ENCODE results near the gene ZBED1. TPM values are rescaled to one million over a fixed set of nuclear protein-coding genes. Genes with fewer than 3 reads are reported as not detected.

The ZBED1 gene
- total and polyA plus RNA-seq, 3 experiments from 2014 or later = 28.0 to 41.9 (median 30.0) TPM

- ChIA-PET POLR2A (no interaction called here), CTCF (no interaction called here)
- Histone ChIP-seq H3K4me1 (ENCODE audit: insufficient read depth, low read length) (peaks cover 2% of the 10 kb centered on the region), H3K9me3 (ENCODE audit: low read length) (no peaks in the 10 kb centered on the region), H3K27me3 (ENCODE audit: insufficient read depth, low read length, poor library complexity, severe bottlenecking) (no peaks in the 10 kb centered on the region), H3K4me3 (ENCODE audit: low read length) (no peak overlapping the region), H3K36me3 (ENCODE audit: insufficient read depth, low read length) (no peaks in the 10 kb centered on the region), H3K27ac (ENCODE audit: low read depth, low read length) (no peak overlapping the region)
- Mint-ChIP-seq H3K27me3 (peaks cover 0 to 5% of the 10 kb centered on the region in 2 donors), H3K9me3 (no peaks in the 10 kb centered on the region), H3K4me1 (peaks cover 3 to 9% (median 3%) of the 10 kb centered on the region in 3 donors), H3K27ac (peak overlapping the region in 1 of 8 donors; percentile 31), H3K4me3 (peak overlapping the region in 1 of 7 donors; percentile 75), H3K36me3 (peaks cover 0 to 2% (median 0%) of the 10 kb centered on the region in 3 donors)
- DNase-seq = no peak
These were observed 4.0 kb upstream of the ZBED1 start for GRCh38 chrX:2504706-2505332.

DNA sequence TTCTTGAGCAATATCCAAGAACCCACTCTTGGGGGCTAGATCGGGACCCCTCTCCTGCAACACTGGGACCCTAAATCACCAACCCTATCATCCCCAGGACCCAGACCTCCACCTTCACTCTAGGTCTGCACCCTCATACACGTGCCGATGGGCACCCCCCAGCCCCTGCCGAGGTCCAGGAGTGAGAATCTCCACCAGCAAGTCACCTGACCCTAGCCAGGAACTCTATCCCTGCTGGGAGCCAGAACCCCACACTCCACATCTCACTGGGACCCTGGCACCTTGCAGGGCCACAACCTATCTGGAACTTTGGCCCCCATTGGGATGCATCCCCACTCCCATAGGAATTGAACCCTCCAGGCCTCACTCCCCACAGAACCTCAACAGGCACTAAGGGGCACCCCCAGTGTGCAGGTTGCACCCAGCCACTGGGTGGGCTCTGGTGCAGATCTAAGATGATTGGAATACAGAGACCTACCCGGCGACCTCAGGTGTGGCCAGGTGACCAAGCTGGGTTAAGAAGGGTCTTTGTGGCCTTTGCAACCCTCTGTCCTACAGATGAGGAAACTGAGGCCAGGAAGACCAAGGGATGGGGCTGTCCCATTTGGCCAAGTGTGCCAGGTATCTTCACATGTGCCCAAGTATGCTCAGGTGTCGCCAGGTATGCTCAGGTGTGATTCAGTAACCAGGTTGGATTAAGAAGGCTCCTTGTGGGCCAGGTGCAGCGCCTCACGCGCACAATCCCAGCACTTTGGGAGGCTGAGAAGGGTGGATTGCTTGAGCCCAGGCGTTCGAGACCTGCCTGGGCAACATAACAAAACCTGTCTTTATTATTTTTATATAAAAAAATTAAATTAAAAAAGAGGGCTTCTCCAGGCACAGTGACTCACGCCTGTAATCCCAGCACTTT, 3.1 kb upstream of the ZBED1 start:
- Mint-ChIP-seq H3K27ac (peak overlapping the region in 1 of 8 donors; percentile 92), H3K36me3 (peaks cover 0 to 2% (median 0%) of the 10 kb centered on the region in 3 donors), H3K9me3 (no peaks in the 10 kb centered on the region), H3K4me1 (peaks cover 11 to 18% (median 12%) of the 10 kb centered on the region in 3 donors), H3K27me3 (peaks cover 0 to 5% of the 10 kb centered on the region in 2 donors), H3K4me3 (peak overlapping the region in 5 of 7 donors; percentile 7 to 80 (median 27))
- no peak for DNase-seq
- Histone ChIP-seq H3K9me3 (ENCODE audit: low read length) (no peaks in the 10 kb centered on the region), H3K27me3 (ENCODE audit: insufficient read depth, low read length, poor library complexity, severe bottlenecking) (no peaks in the 10 kb centered on the region), H3K27ac (ENCODE audit: low read depth, low read length) (no peak overlapping the region), H3K36me3 (ENCODE audit: insufficient read depth, low read length) (no peaks in the 10 kb centered on the region), H3K4me3 (ENCODE audit: low read length) (no peak overlapping the region), H3K4me1 (ENCODE audit: insufficient read depth, low read length) (peaks cover 7% of the 10 kb centered on the region)
- CTCF ChIA-PET = no interaction called here
- POLR2A ChIA-PET = no interaction called here

DNA sequence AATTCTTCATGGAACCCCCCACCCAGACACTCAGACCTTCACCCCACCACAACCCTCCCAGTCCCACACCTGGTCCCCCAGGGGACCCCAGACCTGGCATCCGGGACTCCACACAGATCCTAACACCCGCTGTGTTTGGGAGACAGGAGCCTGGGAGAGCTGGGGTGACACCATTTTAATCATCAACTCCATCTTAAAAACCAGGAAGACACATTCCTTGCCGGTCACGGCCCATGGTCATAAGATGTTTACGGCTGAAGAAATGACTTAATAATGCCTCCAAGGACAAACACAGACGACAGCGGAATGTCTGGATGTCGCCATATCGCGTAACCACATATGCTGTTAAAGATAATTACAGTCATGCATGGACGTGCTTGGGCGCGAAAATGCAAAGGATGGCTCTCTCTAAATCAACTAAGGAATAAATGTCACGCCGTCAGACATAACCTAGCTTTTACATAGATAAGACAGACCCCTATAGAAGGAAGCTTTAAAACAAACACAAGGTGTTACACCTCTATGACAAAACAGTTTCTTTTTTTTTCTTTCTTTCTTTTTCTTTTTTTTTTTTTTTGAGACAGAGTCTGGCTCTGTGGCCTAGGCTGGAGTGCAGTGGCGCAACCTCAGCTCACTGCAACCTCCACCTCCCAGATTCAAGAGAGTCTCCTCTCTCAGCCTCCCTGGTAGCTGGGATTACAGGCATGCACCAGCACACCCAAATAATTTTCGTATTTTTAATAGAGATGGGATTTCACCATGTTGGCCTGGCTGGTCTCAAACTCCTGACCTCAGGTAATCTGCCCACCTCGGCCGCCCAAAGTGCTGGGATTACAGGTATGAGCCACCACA, 2.1 kb upstream of the ZBED1 start:
- Histone ChIP-seq H3K4me1 (ENCODE audit: insufficient read depth, low read length) (peaks cover 16% of the 10 kb centered on the region), H3K9me3 (ENCODE audit: low read length) (no peaks in the 10 kb centered on the region), H3K4me3 (ENCODE audit: low read length) (no peak overlapping the region), H3K27me3 (ENCODE audit: insufficient read depth, low read length, poor library complexity, severe bottlenecking) (no peaks in the 10 kb centered on the region), H3K36me3 (ENCODE audit: insufficient read depth, low read length) (no peaks in the 10 kb centered on the region), H3K27ac (ENCODE audit: low read depth, low read length) (peak overlapping the region; percentile 49)
- DNase-seq = no peak
- H3K4me1 Mint-ChIP-seq = peaks cover 21 to 28% (median 22%) of the 10 kb centered on the region in 3 donors
- peak overlapping the region in 4 of 8 donors; percentile 28 to 92 (median 68) for H3K27ac Mint-ChIP-seq
- POLR2A ChIA-PET = no interaction called here
- CTCF ChIA-PET = no interaction called here
- no peaks in the 10 kb centered on the region for H3K9me3 Mint-ChIP-seq
- peak overlapping the region in 6 of 7 donors; percentile 23 to 90 (median 80) for H3K4me3 Mint-ChIP-seq
- peaks cover 0 to 5% of the 10 kb centered on the region in 2 donors for H3K27me3 Mint-ChIP-seq
- peaks cover 0 to 6% (median 0%) of the 10 kb centered on the region in 3 donors for H3K36me3 Mint-ChIP-seq

DNA sequence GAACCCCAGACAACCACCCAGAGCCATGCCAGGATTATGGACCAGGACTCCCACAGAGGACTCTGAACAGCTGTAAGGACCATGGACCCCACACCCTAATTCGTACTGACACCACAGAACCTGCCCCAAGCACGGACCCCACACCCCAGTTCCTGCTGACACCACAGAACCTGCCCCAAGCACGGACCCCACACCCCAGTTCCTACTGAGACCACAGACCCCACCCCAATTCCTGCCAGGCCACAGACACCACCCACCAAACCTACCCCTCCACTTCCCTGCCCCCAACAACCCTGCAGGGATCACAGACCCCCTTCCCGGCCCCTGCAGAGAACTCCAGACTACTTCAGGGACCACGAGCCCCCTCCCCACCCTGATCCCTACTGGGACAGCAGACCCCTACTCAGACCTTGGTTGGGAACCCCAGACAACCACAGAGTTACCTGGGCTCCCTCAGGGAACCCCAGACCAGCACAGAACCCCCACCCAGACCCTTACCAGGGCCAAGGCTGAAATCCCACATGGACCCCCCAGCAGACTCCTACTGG, 1.4 kb upstream of the ZBED1 start:
- peaks cover 0 to 2% of the 10 kb centered on the region in 2 donors for H3K27me3 Mint-ChIP-seq
- ChIA-PET POLR2A (no interaction called here), CTCF (no interaction called here)
- Histone ChIP-seq H3K27me3 (ENCODE audit: insufficient read depth, low read length, poor library complexity, severe bottlenecking) (no peaks in the 10 kb centered on the region), H3K4me1 (ENCODE audit: insufficient read depth, low read length) (peaks cover 16% of the 10 kb centered on the region), H3K36me3 (ENCODE audit: insufficient read depth, low read length) (no peaks in the 10 kb centered on the region), H3K9me3 (ENCODE audit: low read length) (no peaks in the 10 kb centered on the region), H3K4me3 (ENCODE audit: low read length) (no peak overlapping the region), H3K27ac (ENCODE audit: low read depth, low read length) (peak overlapping the region; percentile 49)
- H3K36me3 Mint-ChIP-seq = peaks cover 0 to 10% (median 0%) of the 10 kb centered on the region in 3 donors
- peak overlapping the region; percentile 64 to 90 (median 77) for H3K4me3 Mint-ChIP-seq
- H3K27ac Mint-ChIP-seq = peak overlapping the region in 7 of 8 donors; percentile 37 to 95 (median 80)
- no peaks in the 10 kb centered on the region for H3K9me3 Mint-ChIP-seq
- no peak for DNase-seq
- H3K4me1 Mint-ChIP-seq = peaks cover 27 to 35% (median 28%) of the 10 kb centered on the region in 3 donors

- CTCF ChIA-PET = no interaction called here
- DNase-seq = no peak
- peak overlapping the region in 7 of 8 donors; percentile 37 to 95 (median 80) for H3K27ac Mint-ChIP-seq
- peak overlapping the region; percentile 64 to 90 (median 77) for H3K4me3 Mint-ChIP-seq
- no peaks in the 10 kb centered on the region for H3K27me3 ChIP-seq (ENCODE audit: insufficient read depth, low read length, poor library complexity, severe bottlenecking)
- no peaks in the 10 kb centered on the region for H3K9me3 ChIP-seq (ENCODE audit: low read length)
- H3K27me3 Mint-ChIP-seq = peaks cover 0 to 2% of the 10 kb centered on the region in 2 donors
- no peaks in the 10 kb centered on the region for H3K9me3 Mint-ChIP-seq
- H3K4me1 Mint-ChIP-seq = peaks cover 27 to 38% (median 28%) of the 10 kb centered on the region in 3 donors
- peak overlapping the region; percentile 49 for H3K27ac ChIP-seq (ENCODE audit: low read depth, low read length)
- no peak overlapping the region for H3K4me3 ChIP-seq (ENCODE audit: low read length)
- H3K4me1 ChIP-seq (ENCODE audit: insufficient read depth, low read length) = peaks cover 16% of the 10 kb centered on the region
- peaks cover 0 to 10% (median 0%) of the 10 kb centered on the region in 3 donors for H3K36me3 Mint-ChIP-seq
- POLR2A ChIA-PET = no interaction called here
- H3K36me3 ChIP-seq (ENCODE audit: insufficient read depth, low read length) = no peaks in the 10 kb centered on the region
These were observed 855 bp upstream of the ZBED1 start for GRCh38 chrX:2501559-2502102.

GRCh38 chrX:2500091-2500802, 529 bp downstream of the ZBED1 start:
- peak overlapping the region; percentile 26 to 90 (median 88) for H3K27ac Mint-ChIP-seq
- Histone ChIP-seq H3K9me3 (ENCODE audit: low read length) (no peaks in the 10 kb centered on the region), H3K27ac (ENCODE audit: low read depth, low read length) (peak overlapping the region; percentile 29), H3K4me3 (ENCODE audit: low read length) (peak overlapping the region; percentile 64), H3K4me1 (ENCODE audit: insufficient read depth, low read length) (peaks cover 16% of the 10 kb centered on the region), H3K27me3 (ENCODE audit: insufficient read depth, low read length, poor library complexity, severe bottlenecking) (no peaks in the 10 kb centered on the region), H3K36me3 (ENCODE audit: insufficient read depth, low read length) (no peaks in the 10 kb centered on the region)
- H3K4me3 Mint-ChIP-seq = peak overlapping the region; percentile 83 to 90 (median 87)
- peaks cover 0 to 21% (median 0%) of the 10 kb centered on the region in 3 donors for H3K36me3 Mint-ChIP-seq
- ChIA-PET POLR2A (no interaction called here), CTCF (no interaction called here)
- peak in 4 of 5 donors; percentile 3 to 62 (median 26) for DNase-seq
- H3K9me3 Mint-ChIP-seq = no peaks in the 10 kb centered on the region
- H3K27me3 Mint-ChIP-seq = no peaks in the 10 kb centered on the region
- H3K4me1 Mint-ChIP-seq = peaks cover 28 to 45% (median 29%) of the 10 kb centered on the region in 3 donors

DNA sequence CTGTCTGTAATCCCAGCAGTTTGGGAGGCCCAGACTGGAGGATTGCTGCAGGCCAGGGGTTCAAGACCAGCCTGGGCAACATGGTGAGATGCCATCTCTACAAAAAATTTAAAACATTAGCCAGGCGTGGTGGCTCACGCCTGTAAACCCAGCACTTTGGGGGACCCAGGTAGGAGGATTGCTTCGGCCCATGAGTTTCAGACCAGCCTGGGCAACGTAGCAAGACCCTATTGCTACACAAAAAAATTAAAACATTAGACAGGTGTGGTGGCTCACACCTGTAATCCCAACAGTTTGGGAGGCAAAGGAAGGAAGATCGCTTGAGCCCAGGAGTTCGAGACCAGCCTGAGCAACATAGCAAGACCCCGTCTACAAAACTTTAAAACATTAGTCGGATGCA, 1.3 kb downstream of the ZBED1 start:
- Histone ChIP-seq H3K4me3 (ENCODE audit: low read length) (peak overlapping the region; percentile 64), H3K9me3 (ENCODE audit: low read length) (no peaks in the 10 kb centered on the region), H3K27ac (ENCODE audit: low read depth, low read length) (peak overlapping the region; percentile 29), H3K27me3 (ENCODE audit: insufficient read depth, low read length, poor library complexity, severe bottlenecking) (no peaks in the 10 kb centered on the region), H3K36me3 (ENCODE audit: insufficient read depth, low read length) (no peaks in the 10 kb centered on the region), H3K4me1 (ENCODE audit: insufficient read depth, low read length) (peaks cover 16% of the 10 kb centered on the region)
- Mint-ChIP-seq H3K9me3 (no peaks in the 10 kb centered on the region), H3K27me3 (no peaks in the 10 kb centered on the region), H3K27ac (peak overlapping the region; percentile 58 to 94 (median 89)), H3K4me1 (peaks cover 28 to 45% (median 29%) of the 10 kb centered on the region in 3 donors), H3K36me3 (peaks cover 0 to 21% (median 0%) of the 10 kb centered on the region in 3 donors), H3K4me3 (peak overlapping the region; percentile 83 to 90 (median 87))
- ChIA-PET POLR2A (no interaction called here), CTCF (no interaction called here)
- no peak for DNase-seq

Data from CD8-positive, alpha-beta memory T cell (primary cell).